BJ (cell line): ENCODE data around the gene PRKCD. TPM values are rescaled to one million over a fixed set of nuclear protein-coding genes. Genes with fewer than 3 reads are reported as not detected.

Experiments used
- CTCF ChIA-PET: fragments of 350-600 bp; formaldehyde crosslinking; extraction: SDS; loops from one replicate; lab custom pipeline; 2021; ENCODE audit warnings: antibody characterized with exemption, inconsistent platforms; lab: Yijun Ruan, JAX
- POLR2A ChIA-PET: fragments of 300-600 bp; sonication (Branson Sonifier 250); formaldehyde crosslinking; extraction: SDS; loops from one replicate; lab custom pipeline; 2021; ENCODE audit warnings: antibody characterized with exemption; lab: Charles Lee
- DNase-seq: peaks from one replicate; pipeline ENCODE4 v3.0.0-alpha.2; 2011; ENCODE audit warnings: low read depth
- H3K27me3 ChIP-seq: 2 replicates; pipeline ENCODE4 v1.6.0; 2011; ENCODE audit warnings: low read length; ENCODE audit not compliant: control insufficient read depth, insufficient read depth
- H3K36me3 ChIP-seq: 2 replicates; pipeline ENCODE4 v1.5.1; 2011; ENCODE audit warnings: low read length; ENCODE audit not compliant: control insufficient read depth, insufficient read depth
- H3K4me3 ChIP-seq: 2 replicates; pipeline ENCODE4 v1.5.1; 2011; ENCODE audit warnings: low read depth, mild to moderate bottlenecking, control low read depth, low read length
- CTCF ChIP-seq: IDR thresholded peaks from 2 replicates; pipeline ENCODE4 v1.5.1; 2011; ENCODE audit warnings: low read depth, mild to moderate bottlenecking, control low read depth, inconsistent platforms, low read length, moderate library complexity; ENCODE audit not compliant: insufficient read depth
- polyA plus RNA-seq: library from polyadenylated mRNA; depleted of rRNA; stranded (reverse); fragments of >200 nt; gene quantifications from 2 replicates; pipeline ENCODE4 v1.2.3, GENCODE V29; 2011

The PRKCD gene
- polyA plus RNA-seq, 1 experiment = 33.5 TPM

- TF ChIP-seq CTCF = no peak
- POLR2A ChIA-PET = no interaction called here
- DNase-seq = no peak
- Histone ChIP-seq H3K27me3 (no peaks in the 10 kb centered on the region), H3K36me3 (no peaks in the 10 kb centered on the region), H3K4me3 (no peak overlapping the region)
- CTCF ChIA-PET = interaction anchor here (1.0 to 11.8 kb wide), 4 partner anchors 9 to 52 kb away, joined by 4 to 78 read pairs (median 28); partner anchors contain the start of gene PRKCD
These were observed 15.9 kb upstream of the PRKCD start for GRCh38 chr3:53144862-53145712.

- no peaks in the 10 kb centered on the region for H3K36me3 ChIP-seq
- H3K4me3 ChIP-seq = no peak overlapping the region
- ChIA-PET POLR2A (no interaction called here), CTCF (interaction anchor here (1.0 to 11.8 kb wide), 4 partner anchors 8 to 51 kb away, joined by 4 to 78 read pairs (median 28); partner anchors contain the start of gene PRKCD)
- no peaks in the 10 kb centered on the region for H3K27me3 ChIP-seq
- TF ChIP-seq CTCF = no peak
- no peak for DNase-seq
These were observed 15.3 kb upstream of the PRKCD start for GRCh38 chr3:53145713-53146080.

- TF ChIP-seq CTCF = no peak
- CTCF ChIA-PET = interaction anchor here (1.9 to 11.8 kb wide), 2 partner anchors 12 to 14 kb away, joined by 4 to 78 read pairs; partner anchors contain the start of gene PRKCD
- POLR2A ChIA-PET = no interaction called here
- no peak overlapping the region for H3K4me3 ChIP-seq
- DNase-seq = no peak
- H3K36me3 ChIP-seq = no peaks in the 10 kb centered on the region
- H3K27me3 ChIP-seq = no peaks in the 10 kb centered on the region
These were observed 14.6 kb upstream of the PRKCD start for GRCh38 chr3:53146319-53146891.

- POLR2A ChIA-PET = no interaction called here
- H3K36me3 ChIP-seq = no peaks in the 10 kb centered on the region
- CTCF ChIA-PET = interaction anchor here (2.1 to 11.8 kb wide), 2 partner anchors 13 to 48 kb away, joined by 7 to 78 read pairs; no protein-coding TSS in a partner anchor
- H3K4me3 ChIP-seq = no peak overlapping the region
- no peak for TF ChIP-seq CTCF
- no peak for DNase-seq
- no peaks in the 10 kb centered on the region; the same call in 1 of the 2 replicates for H3K27me3 ChIP-seq
These were observed 13.7 kb upstream of the PRKCD start for GRCh38 chr3:53147151-53147902.
